PFSK-1 (cell line): Measurements from ENCODE around the gene MYBPC1.

Experiments
- POLR2AphosphoS5 ChIP-seq: IDR thresholded peaks from 2 replicates; pipeline ENCODE4 v1.6.1; 2012; ENCODE audit warnings: low read depth, mild to moderate bottlenecking, control low read depth, low read length, moderate library complexity
- REST ChIP-seq, 2 experiments: IDR thresholded peaks; 2 replicates each; pipeline versions ENCODE4 v1.6.1 to v1.8.0; 2011 to 2012; ENCODE audit warnings: low read depth in 2 of 2, low read length in 2 of 2, control low read depth in 1 of 2, inconsistent platforms in 1 of 2, mild to moderate bottlenecking in 1 of 2, moderate library complexity in 1 of 2; ENCODE audit not compliant: insufficient read depth in 1 of 2
- TAF1 ChIP-seq: IDR thresholded peaks from 2 replicates; pipeline ENCODE4 v1.6.1; 2012; ENCODE audit warnings: low read length, control low read depth, borderline replicate concordance; ENCODE audit not compliant: insufficient read depth

GRCh38 chr12:101678081-101678480 is 83.3 kb downstream of the MYBPC1 start:
- no peak for TF ChIP-seq TAF1
- TF ChIP-seq REST (IDR thresholded peaks at IDR 0.05; ENCODE audit: insufficient read depth in 1 of 2, low read depth in 2 of 2, low read length in 2 of 2): no peak
- no peak for TF ChIP-seq POLR2AphosphoS5
